OCI-LY7 (cell line): ENCODE results near the gene GLS. TPM values are rescaled to one million over a fixed set of nuclear protein-coding genes. Genes with fewer than 3 reads are reported as not detected.

ENCODE experiments used
- BruUV-seq: library from RNA; stranded (reverse); fragments of 400-500 nt; replicated peaks from 2 replicates; lab custom pipeline; 2021; lab: Mats Ljungman, UMichigan
- CTCF ChIA-PET: fragments of 300-600 bp; sonication (Branson Sonifier 250); formaldehyde crosslinking; loops from one replicate; lab custom pipeline; 2022; ENCODE audit warnings: antibody characterized with exemption; ENCODE audit not compliant: unreplicated experiment; lab: Charles Lee
- POLR2A ChIA-PET: fragments of 300-600 bp; sonication (Branson Sonifier 250); formaldehyde crosslinking; loops from one replicate; lab custom pipeline; 2022; ENCODE audit warnings: antibody characterized with exemption; lab: Charles Lee
- DNase-seq: peaks from one replicate; pipeline ENCODE4 v3.0.0-alpha.2; 2015; ENCODE audit warnings: low spot score
- H2AFZ ChIP-seq: fragments of 200-600 bp; sonication (generic), shearing (Covaris generic); 2 replicates; pipeline ENCODE4 v1.6.1; 2014; ENCODE audit warnings: mild to moderate bottlenecking, antibody characterized with exemption, low read length, moderate library complexity
- H3K27ac ChIP-seq: fragments of 200-600 bp; sonication (generic); 2 replicates; pipeline ENCODE4 v1.5.1; 2014; ENCODE audit warnings: mixed run types, low read depth, mild to moderate bottlenecking, moderate library complexity, low read length, inconsistent platforms; ENCODE audit not compliant: poor library complexity, severe bottlenecking
- H3K36me3 ChIP-seq: fragments of 200-600 bp; sonication (generic); 2 replicates; pipeline ENCODE4 v1.6.1; 2014; ENCODE audit warnings: mild to moderate bottlenecking, antibody characterized with exemption, low read length, moderate library complexity, mixed read lengths; ENCODE audit not compliant: insufficient read depth
- H3K4me1 ChIP-seq: fragments of 200-600 bp; sonication (generic); 2 replicates; pipeline ENCODE4 v1.5.1; 2014; ENCODE audit warnings: mild to moderate bottlenecking, low read length; ENCODE audit not compliant: insufficient read depth, poor library complexity, severe bottlenecking
- H3K4me2 ChIP-seq: fragments of 200-600 bp; sonication (generic); 2 replicates; pipeline ENCODE4 v1.6.1; 2014; ENCODE audit warnings: mild to moderate bottlenecking, low read length
- H3K4me3 ChIP-seq: fragments of 200-600 bp; sonication (generic); 2 replicates; pipeline ENCODE4 v1.5.1; 2014; ENCODE audit warnings: mild to moderate bottlenecking, low read depth, low read length; ENCODE audit not compliant: poor library complexity, severe bottlenecking
- H3K79me2 ChIP-seq: fragments of 200-600 bp; sonication (generic); 2 replicates; pipeline ENCODE4 v1.6.1; 2016; ENCODE audit warnings: low read depth, mild to moderate bottlenecking, low read length, moderate library complexity, mixed read lengths; ENCODE audit not compliant: insufficient read depth
- H3K9me2 ChIP-seq: fragments of 200-600 bp; sonication (generic); 2 replicates; pipeline ENCODE4 v1.6.1; 2016; ENCODE audit warnings: mild to moderate bottlenecking, low read length, mixed read lengths; ENCODE audit not compliant: insufficient read depth
- H3K9me3 ChIP-seq: fragments of 200-600 bp; sonication (generic); 2 replicates; pipeline ENCODE4 v1.6.1; 2014; ENCODE audit warnings: mild to moderate bottlenecking, mixed run types, low read length, mixed read lengths
- H4K20me1 ChIP-seq: fragments of 200-600 bp; sonication (generic); 2 replicates; pipeline ENCODE4 v1.6.1; 2014; ENCODE audit warnings: mild to moderate bottlenecking, antibody characterized with exemption, low read length, moderate library complexity, mixed read lengths; ENCODE audit not compliant: insufficient read depth
- CTCF ChIP-seq: fragments of 200-600 bp; sonication (generic); conservative IDR thresholded peaks from 2 replicates; pipeline ENCODE4 v1.5.1; 2014; ENCODE audit warnings: mild to moderate bottlenecking, antibody characterized with exemption, low read length, moderate library complexity, mixed read lengths
- EZH2phosphoT487 ChIP-seq: fragments of 200-600 bp; sonication (generic); IDR thresholded peaks from 2 replicates; pipeline ENCODE4 v1.6.1; 2018; ENCODE audit warnings: low read depth, borderline replicate concordance, mild to moderate bottlenecking, mixed run types, antibody characterized with exemption, low read length, moderate library complexity, mixed read lengths
- intact Hi-C: fragments of 100-400 bp; cut with micrococcal nuclease; formaldehyde crosslinking; loops from one replicate; pipeline ENCODE4 v1.10.0; 2022; ENCODE audit not compliant: unreplicated experiment
- total RNA-seq, 2 experiments: library from RNA; depleted of rRNA in 1 of 2; stranded (reverse); fragments of >200 nt in 1 of 2; shearing (Covaris generic) in 1 of 2; gene quantifications; 2 replicates each; pipeline ENCODE4 v1.2.3, GENCODE V29; 2014 to 2022

GLS gene
- total RNA-seq, 2 experiments from 2014 or later = 102 to 103 TPM

- H4K20me1 ChIP-seq = 0 out of 2 replicates have a peak, but pooled peaks cover 4% of the 10 kb centered on the region
- intact Hi-C loops = no loop called here
These were observed 82.5 kb downstream of the GLS start for GRCh38 chr2:190963088-190963487.

DNA sequence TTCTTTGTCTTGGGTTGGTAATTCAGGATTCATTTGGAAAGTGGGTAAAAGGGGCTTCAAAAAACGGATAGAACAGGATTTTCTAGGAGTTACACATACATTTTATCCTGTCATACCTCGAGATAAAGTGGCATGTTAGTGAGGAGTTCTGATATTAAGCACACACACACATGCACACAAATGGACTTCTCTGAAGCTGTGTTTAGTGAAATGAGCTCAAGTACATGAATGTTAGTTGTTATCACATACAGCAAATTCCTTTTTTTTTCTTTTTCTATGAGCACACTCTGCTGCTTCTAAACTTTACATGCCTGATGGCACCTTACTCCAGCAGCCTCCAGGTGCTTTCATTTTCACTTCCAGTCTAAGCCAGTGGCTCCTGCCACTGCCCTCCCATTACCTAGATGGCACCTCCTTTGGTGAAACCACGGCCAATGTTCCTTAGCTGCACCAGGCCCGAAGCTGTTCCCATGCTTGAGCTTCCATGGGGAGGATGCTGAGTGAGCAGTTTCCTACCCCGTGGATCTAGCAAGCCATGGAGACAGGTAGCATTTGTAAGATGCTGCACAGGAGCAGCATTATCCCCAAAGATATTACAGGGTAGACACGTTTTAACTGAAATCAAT is 83.7 kb downstream of the GLS start:
- BruUV-seq = no TSS peak
- Histone ChIP-seq H3K4me2 (no peak overlapping the region), H3K4me3 (no peak overlapping the region), H4K20me1 (0 out of 2 replicates have a peak, but pooled peaks cover 4% of the 10 kb centered on the region), H3K4me1 (no peaks in the 10 kb centered on the region), H2AFZ (no peak overlapping the region), H3K27ac (no peak overlapping the region), H3K9me3 (no peaks in the 10 kb centered on the region), H3K36me3 (peaks cover 47% of the 10 kb centered on the region), H3K79me2 (no peaks in the 10 kb centered on the region), H3K9me2 (no peaks in the 10 kb centered on the region)
- no peak for DNase-seq
- POLR2A ChIA-PET = interaction anchor here (0.5 to 1.0 kb wide), 5 partner anchors 12 to 218 kb away, joined by 3 to 4 read pairs (median 4); no protein-coding TSS in a partner anchor
- CTCF ChIA-PET = no interaction called here
- intact Hi-C loops = no loop called here
- TF ChIP-seq EZH2phosphoT487 = no peak
- no peak for TF ChIP-seq CTCF

More at GRCh38 chr2:190963088-190963487, 82.5 kb downstream of the GLS start:
- H3K4me1 ChIP-seq = no peaks in the 10 kb centered on the region
- CTCF ChIA-PET = no interaction called here
- no peak for TF ChIP-seq CTCF
- no peak for TF ChIP-seq EZH2phosphoT487
- H2AFZ ChIP-seq = no peak overlapping the region
- no peaks in the 10 kb centered on the region for H3K79me2 ChIP-seq
- no peak overlapping the region for H3K27ac ChIP-seq
- no peaks in the 10 kb centered on the region for H3K9me2 ChIP-seq
- BruUV-seq = TSS peak; percentile 43
- H3K4me2 ChIP-seq = no peak overlapping the region
- H3K36me3 ChIP-seq = peaks cover 37% of the 10 kb centered on the region
- DNase-seq = no peak
- H3K9me3 ChIP-seq = no peaks in the 10 kb centered on the region
- POLR2A ChIA-PET = interaction anchor here (0.7 to 1.2 kb wide), 4 partner anchors 13 to 30 kb away, joined by 3 to 4 read pairs (median 4); no protein-coding TSS in a partner anchor
- no peak overlapping the region for H3K4me3 ChIP-seq

- ChIA-PET CTCF (no interaction called here), POLR2A (interaction anchor here (1.3 kb wide), 1 partner anchor 8 kb away, joined by 3 read pairs; no protein-coding TSS in a partner anchor)
- H3K9me2 ChIP-seq = no peaks in the 10 kb centered on the region
- H2AFZ ChIP-seq = no peak overlapping the region
- H3K9me3 ChIP-seq = no peaks in the 10 kb centered on the region
- TF ChIP-seq EZH2phosphoT487 = no peak
- TF ChIP-seq CTCF = no peak
- intact Hi-C loops = no loop called here
- no peak overlapping the region for H3K4me3 ChIP-seq
- no peaks in the 10 kb centered on the region for H3K4me1 ChIP-seq
- H4K20me1 ChIP-seq = 0 out of 2 replicates have a peak, but pooled peaks cover 4% of the 10 kb centered on the region
- H3K36me3 ChIP-seq = peaks cover 61% of the 10 kb centered on the region
- H3K79me2 ChIP-seq = no peaks in the 10 kb centered on the region
- H3K4me2 ChIP-seq = no peak overlapping the region
- BruUV-seq = no TSS peak
- DNase-seq = no peak
- H3K27ac ChIP-seq = no peak overlapping the region
These were observed 85.1 kb downstream of the GLS start for GRCh38 chr2:190965580-190966222.
